Measurements from ENCODE around the gene BUB1. TPM values are rescaled to one million over a fixed set of nuclear protein-coding genes. Genes with fewer than 3 reads are reported as not detected.

Gene BUB1
- total RNA-seq, 2 experiments from 2014 or later: 125 to 180 TPM

DNA sequence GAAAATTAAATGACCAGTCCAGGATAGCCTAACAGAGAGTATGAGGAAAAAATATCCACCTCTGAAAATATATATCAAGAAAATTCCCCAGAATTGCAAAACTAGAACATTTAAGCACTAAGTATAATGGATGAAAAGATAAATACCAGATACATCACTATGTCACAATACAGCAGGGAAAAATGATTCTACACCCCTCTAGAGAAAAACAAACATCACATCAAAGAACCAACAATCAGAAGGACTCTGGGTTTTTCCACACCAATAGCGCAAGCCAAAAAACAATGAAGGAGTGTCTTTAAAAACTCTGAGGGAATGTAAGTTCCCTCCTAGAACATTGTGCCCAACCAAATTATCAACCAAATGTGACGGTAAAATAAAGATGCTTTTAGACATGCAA lies 13.7 kb downstream of the BUB1 start:
- Histone ChIP-seq H2AFZ (ENCODE audit: low read length) (no peak overlapping the region), H4K20me1 (ENCODE audit: insufficient read depth, low read length) (peaks cover 26% of the 10 kb centered on the region), H3K9me3 (ENCODE audit: low read length) (no peaks in the 10 kb centered on the region), H3K79me2 (ENCODE audit: insufficient read depth, low read depth, low read length) (peaks cover 54% of the 10 kb centered on the region; the same call in 1 of the 2 replicates), H3K9me2 (ENCODE audit: insufficient read depth, low read length) (no peaks in the 10 kb centered on the region), H3K4me2 (ENCODE audit: low read length) (no peak overlapping the region), H3K27ac (ENCODE audit: low read depth, low read length, poor library complexity, severe bottlenecking) (no peak overlapping the region), H3K36me3 (ENCODE audit: insufficient read depth, low read length) (peaks cover 100% of the 10 kb centered on the region), H3K4me1 (ENCODE audit: insufficient read depth, low read length, poor library complexity, severe bottlenecking) (no peaks in the 10 kb centered on the region), H3K4me3 (ENCODE audit: low read depth, low read length, poor library complexity, severe bottlenecking) (no peak overlapping the region)
- no TSS peak for BruUV-seq (replicated peaks)
- no peak for DNase-seq (ENCODE audit: low spot score)
- CTCF ChIA-PET (ENCODE audit: unreplicated experiment): no interaction called here
- TF ChIP-seq EZH2phosphoT487 (IDR thresholded peaks at IDR 0.05; ENCODE audit: borderline replicate concordance, low read depth, low read length): no peak
- TF ChIP-seq, protein P1, sequence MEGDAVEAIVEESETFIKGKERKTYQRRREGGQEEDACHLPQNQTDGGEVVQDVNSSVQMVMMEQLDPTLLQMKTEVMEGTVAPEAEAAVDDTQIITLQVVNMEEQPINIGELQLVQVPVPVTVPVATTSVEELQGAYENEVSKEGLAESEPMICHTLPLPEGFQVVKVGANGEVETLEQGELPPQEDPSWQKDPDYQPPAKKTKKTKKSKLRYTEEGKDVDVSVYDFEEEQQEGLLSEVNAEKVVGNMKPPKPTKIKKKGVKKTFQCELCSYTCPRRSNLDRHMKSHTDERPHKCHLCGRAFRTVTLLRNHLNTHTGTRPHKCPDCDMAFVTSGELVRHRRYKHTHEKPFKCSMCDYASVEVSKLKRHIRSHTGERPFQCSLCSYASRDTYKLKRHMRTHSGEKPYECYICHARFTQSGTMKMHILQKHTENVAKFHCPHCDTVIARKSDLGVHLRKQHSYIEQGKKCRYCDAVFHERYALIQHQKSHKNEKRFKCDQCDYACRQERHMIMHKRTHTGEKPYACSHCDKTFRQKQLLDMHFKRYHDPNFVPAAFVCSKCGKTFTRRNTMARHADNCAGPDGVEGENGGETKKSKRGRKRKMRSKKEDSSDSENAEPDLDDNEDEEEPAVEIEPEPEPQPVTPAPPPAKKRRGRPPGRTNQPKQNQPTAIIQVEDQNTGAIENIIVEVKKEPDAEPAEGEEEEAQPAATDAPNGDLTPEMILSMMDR (conservative IDR thresholded peaks at IDR 0.05; ENCODE audit: low read length): no peak
- intact Hi-C loops (cut with micrococcal nuclease; ENCODE audit: unreplicated experiment): no loop called here
- POLR2A ChIA-PET: no interaction called here

DNA sequence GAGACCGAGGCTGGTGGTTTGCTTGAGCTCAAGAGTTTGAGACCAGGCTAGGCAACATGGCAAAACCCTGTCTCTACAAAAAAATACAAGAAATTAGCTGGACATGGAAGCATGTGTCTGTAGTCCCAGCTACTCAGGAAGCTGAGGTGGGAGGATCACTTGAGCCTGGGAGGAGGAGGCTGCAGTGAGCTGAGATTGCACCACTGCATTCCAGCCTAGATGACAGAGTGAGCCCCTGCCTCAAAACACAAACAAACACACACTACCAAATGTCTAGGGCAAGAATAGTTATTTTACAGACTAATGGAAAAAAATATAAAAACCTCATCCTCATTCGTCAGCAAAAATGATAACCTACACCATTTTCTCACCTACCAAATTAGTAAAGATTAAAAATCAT lies 15.3 kb downstream of the BUB1 start:
- peaks cover 26% of the 10 kb centered on the region for H4K20me1 ChIP-seq (ENCODE audit: insufficient read depth, low read length)
- intact Hi-C loops (cut with micrococcal nuclease; ENCODE audit: unreplicated experiment): no loop called here
- H3K4me1 ChIP-seq (ENCODE audit: insufficient read depth, low read length, poor library complexity, severe bottlenecking): no peaks in the 10 kb centered on the region
- ChIA-PET CTCF (ENCODE audit: unreplicated experiment) (no interaction called here), POLR2A (interaction anchor here (1.1 kb wide), 2 partner anchors 11 to 13 kb away, joined by 4 to 5 read pairs; no protein-coding TSS in a partner anchor)
- no peak overlapping the region for H3K27ac ChIP-seq (ENCODE audit: low read depth, low read length, poor library complexity, severe bottlenecking)
- H3K9me2 ChIP-seq (ENCODE audit: insufficient read depth, low read length): no peaks in the 10 kb centered on the region
- no peak overlapping the region for H3K4me3 ChIP-seq (ENCODE audit: low read depth, low read length, poor library complexity, severe bottlenecking)
- no peak for TF ChIP-seq EZH2phosphoT487 (IDR thresholded peaks at IDR 0.05; ENCODE audit: borderline replicate concordance, low read depth, low read length)
- TF ChIP-seq, protein P1 (conservative IDR thresholded peaks at IDR 0.05; ENCODE audit: low read length): no peak
- no peak overlapping the region for H2AFZ ChIP-seq (ENCODE audit: low read length)
- BruUV-seq (replicated peaks): no TSS peak
- H3K36me3 ChIP-seq (ENCODE audit: insufficient read depth, low read length): peaks cover 100% of the 10 kb centered on the region
- H3K4me2 ChIP-seq (ENCODE audit: low read length): no peak overlapping the region
- no peak for DNase-seq (ENCODE audit: low spot score)
- no peaks in the 10 kb centered on the region for H3K9me3 ChIP-seq (ENCODE audit: low read length)
- peaks cover 54% of the 10 kb centered on the region; the same call in 1 of the 2 replicates for H3K79me2 ChIP-seq (ENCODE audit: insufficient read depth, low read depth, low read length)

DNA sequence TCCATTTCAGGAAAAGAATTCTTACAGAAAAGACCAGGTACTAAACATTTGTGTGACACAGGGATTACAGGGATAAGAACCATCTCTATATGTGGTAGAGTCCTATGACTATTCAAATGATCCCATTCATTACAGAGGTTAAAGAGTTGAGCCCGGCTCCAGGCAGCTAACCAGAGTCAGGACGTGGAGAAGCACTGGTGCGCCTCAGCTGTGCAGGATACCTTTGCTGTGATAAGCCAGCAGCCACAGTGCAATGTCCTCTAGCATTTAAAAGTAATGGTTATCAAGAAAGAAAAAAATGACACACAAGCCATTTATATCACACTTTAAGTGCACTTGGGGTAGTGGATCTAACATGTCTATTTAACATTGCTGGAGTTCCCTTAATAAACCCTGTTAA lies 17.3 kb downstream of the BUB1 start:
- ChIA-PET POLR2A (no interaction called here), CTCF (ENCODE audit: unreplicated experiment) (no interaction called here)
- H3K36me3 ChIP-seq (ENCODE audit: insufficient read depth, low read length): peaks cover 100% of the 10 kb centered on the region

More for the DNA sequence above, 17.3 kb downstream of the BUB1 start:
- H2AFZ ChIP-seq (ENCODE audit: low read length): no peak overlapping the region
- H4K20me1 ChIP-seq (ENCODE audit: insufficient read depth, low read length): peaks cover 20% of the 10 kb centered on the region
- H3K27ac ChIP-seq (ENCODE audit: low read depth, low read length, poor library complexity, severe bottlenecking): no peak overlapping the region
- no peaks in the 10 kb centered on the region for H3K9me3 ChIP-seq (ENCODE audit: low read length)
- TF ChIP-seq, protein P1 (conservative IDR thresholded peaks at IDR 0.05; ENCODE audit: low read length): no peak
- DNase-seq (ENCODE audit: low spot score): no peak
- no peak overlapping the region for H3K4me2 ChIP-seq (ENCODE audit: low read length)
- H3K4me3 ChIP-seq (ENCODE audit: low read depth, low read length, poor library complexity, severe bottlenecking): no peak overlapping the region
- H3K4me1 ChIP-seq (ENCODE audit: insufficient read depth, low read length, poor library complexity, severe bottlenecking): no peaks in the 10 kb centered on the region
- BruUV-seq (replicated peaks): no TSS peak
- H3K9me2 ChIP-seq (ENCODE audit: insufficient read depth, low read length): no peaks in the 10 kb centered on the region
- intact Hi-C loops (cut with micrococcal nuclease; ENCODE audit: unreplicated experiment): no loop called here
- H3K79me2 ChIP-seq (ENCODE audit: insufficient read depth, low read depth, low read length): peaks cover 37% of the 10 kb centered on the region; the same call in 1 of the 2 replicates
